LoVo (cell line): ENCODE measurements around the gene TP53BP1.

Experiments used
- DNase-seq: peaks from one replicate; pipeline ENCODE4 v3.0.0-alpha.2; 2016; ENCODE audit warnings: low spot score

TP53BP1 gene, protein sequence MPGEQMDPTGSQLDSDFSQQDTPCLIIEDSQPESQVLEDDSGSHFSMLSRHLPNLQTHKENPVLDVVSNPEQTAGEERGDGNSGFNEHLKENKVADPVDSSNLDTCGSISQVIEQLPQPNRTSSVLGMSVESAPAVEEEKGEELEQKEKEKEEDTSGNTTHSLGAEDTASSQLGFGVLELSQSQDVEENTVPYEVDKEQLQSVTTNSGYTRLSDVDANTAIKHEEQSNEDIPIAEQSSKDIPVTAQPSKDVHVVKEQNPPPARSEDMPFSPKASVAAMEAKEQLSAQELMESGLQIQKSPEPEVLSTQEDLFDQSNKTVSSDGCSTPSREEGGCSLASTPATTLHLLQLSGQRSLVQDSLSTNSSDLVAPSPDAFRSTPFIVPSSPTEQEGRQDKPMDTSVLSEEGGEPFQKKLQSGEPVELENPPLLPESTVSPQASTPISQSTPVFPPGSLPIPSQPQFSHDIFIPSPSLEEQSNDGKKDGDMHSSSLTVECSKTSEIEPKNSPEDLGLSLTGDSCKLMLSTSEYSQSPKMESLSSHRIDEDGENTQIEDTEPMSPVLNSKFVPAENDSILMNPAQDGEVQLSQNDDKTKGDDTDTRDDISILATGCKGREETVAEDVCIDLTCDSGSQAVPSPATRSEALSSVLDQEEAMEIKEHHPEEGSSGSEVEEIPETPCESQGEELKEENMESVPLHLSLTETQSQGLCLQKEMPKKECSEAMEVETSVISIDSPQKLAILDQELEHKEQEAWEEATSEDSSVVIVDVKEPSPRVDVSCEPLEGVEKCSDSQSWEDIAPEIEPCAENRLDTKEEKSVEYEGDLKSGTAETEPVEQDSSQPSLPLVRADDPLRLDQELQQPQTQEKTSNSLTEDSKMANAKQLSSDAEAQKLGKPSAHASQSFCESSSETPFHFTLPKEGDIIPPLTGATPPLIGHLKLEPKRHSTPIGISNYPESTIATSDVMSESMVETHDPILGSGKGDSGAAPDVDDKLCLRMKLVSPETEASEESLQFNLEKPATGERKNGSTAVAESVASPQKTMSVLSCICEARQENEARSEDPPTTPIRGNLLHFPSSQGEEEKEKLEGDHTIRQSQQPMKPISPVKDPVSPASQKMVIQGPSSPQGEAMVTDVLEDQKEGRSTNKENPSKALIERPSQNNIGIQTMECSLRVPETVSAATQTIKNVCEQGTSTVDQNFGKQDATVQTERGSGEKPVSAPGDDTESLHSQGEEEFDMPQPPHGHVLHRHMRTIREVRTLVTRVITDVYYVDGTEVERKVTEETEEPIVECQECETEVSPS (N-terminal part only)

DNA sequence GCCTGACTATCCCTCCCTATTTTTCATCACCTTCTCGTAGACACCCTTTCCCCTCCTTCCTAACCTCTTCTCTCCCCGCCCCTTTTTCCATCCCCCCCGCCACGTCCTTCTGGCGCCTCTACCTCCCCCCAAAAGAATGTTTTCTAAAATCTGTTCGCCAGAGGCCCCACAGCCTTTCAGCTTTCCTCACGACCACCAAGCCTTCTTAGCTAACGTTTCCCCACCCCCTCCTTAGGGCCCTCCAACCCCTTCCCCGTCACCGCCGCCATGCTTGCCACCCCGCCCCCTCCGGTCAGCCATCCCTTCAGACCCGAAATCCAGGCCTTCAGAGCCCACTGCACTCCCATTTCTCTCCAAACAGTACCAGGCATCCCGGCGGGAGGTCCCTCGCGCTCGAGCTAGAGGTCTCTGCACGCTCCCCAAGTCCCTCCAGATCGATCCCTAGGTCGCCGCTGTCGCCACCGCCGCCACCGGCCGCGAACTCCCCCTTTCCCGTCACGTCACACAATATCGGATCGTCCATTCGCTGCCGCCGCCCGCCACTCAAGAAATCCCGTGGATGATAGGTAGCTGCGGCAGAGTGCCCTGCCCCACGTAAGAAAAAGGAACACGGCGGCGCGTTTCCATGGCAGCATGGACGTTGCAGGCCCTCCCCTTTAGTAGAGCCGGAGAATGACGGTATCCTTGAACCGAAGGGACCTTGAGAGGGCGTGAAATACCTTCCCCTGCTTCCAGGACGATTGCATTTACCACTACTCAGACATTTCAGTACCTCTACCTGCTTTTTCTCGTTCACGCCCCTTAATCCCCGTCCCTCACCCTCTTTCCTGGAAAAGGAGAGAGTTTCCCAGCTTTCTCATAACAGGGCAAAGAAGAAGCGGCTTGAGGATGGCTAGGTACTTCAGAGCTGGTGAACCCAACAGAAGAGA lies at the start of gene TP53BP1:
Gene TP53BP1, minus strand, starts transcription at position 484 of the 929 bp plus-strand sequence. Its CDS starts 113 bp downstream, at position 371.
- peak; percentile 97 for DNase-seq

DNA sequence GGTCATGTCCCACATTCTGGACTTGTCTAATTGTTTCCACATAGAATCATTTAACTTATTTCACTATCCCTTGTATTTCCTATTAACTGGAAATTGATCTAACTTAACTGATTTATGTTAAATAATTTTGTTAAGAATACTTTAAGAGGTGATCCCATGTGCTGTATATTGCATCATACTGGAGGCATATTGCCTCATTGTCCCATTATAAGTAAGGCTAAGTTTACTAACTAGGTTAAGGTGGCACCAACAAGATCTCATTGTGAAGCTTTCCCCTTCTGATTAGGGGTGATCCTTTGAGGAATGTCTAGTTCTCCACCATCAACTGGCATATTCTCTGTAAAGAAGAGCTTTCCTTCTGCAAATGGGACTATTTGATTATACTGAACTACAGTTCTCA lies 48.8 kb upstream of the TP53BP1 start:
- no peak for DNase-seq

DNA sequence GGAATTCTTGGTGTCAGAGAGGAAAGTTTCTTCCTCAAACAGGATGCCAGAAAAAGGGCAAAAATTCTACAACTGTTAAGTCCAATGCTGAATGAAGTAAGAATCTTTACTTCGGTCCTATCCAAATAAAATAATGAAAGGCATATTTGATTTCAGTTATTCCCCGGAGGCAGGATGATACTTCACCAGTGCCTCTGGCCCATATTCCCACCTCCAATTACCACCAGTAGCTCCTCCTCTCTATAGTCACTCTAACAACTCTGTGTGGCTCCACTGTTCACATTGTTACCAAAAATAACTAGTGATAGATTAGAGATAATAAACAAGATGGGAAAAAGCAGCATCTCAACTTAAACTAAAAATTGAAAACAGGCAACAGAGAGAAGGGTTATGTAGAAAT lies 45.1 kb upstream of the TP53BP1 start:
- no peak for DNase-seq

DNA sequence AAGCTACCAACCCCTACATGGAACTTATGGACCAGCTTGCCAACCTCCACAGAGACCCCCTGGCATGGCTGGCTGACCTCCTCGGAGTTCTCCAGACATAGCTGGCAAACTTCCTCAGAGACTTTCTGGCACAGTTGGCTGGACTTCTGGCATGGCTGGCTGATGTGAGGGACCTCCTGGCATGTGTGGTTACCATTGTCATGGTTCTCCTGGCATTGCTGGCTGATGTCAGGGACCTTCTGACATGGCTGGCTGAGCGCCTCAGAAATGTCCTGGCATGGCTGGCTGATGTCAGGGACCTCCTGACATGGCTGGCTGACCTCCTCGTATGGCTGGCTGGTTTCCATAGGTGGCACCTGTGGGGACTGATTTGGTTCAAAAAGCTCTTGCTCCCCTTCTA lies 41.9 kb upstream of the TP53BP1 start:
- no peak for DNase-seq

DNA sequence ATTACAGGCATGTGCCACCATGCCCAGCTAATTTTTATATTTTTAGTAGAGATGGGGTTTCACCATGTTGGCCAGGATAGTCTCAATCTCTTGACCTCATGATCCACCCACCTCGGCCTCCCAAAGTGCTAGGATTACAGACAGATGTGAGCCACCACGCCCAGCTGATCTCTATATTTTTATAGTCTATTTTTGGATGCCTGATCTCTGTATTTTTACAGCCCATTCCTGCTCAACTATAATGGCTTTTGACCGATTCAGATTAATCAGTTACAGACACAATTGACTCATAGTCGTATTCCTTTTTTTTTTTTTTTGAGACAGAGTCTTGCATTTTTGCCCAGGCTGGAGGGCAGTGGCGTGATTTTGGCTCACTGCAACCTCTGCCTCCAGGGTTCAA lies 39.9 kb upstream of the TP53BP1 start:
- DNase-seq, result peak; percentile 12

DNA sequence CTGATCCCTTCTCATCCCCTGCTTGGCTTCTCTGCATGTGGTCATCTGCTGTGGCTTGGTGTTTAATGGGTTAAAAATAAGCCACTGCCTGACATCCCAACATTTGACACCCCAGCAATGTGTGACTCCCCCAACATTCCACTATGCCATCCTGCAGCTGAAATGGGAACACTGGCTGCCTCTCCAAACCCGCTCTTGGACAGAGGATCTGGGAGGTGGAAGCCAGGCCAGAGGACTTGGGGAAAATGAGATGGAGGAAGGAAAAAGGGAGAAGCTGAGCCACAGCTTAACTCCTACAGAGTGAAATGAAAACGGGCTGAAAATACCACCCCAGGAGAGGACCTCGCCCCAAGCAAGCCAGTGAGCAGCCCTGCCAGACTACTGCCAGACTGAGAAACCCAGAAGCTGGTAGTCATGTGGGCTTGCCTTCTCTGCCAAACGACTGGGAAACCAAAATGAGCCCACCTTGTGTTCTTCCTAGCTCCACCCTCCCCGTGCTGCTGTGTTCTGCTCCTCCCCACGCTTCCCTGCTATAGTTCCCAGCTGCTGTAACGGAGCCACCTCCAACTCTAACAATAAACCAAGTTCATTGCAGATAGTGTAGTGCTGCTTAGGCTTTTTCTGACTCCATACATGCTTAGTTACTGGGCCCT lies 38.2 kb upstream of the TP53BP1 start:
- no peak for DNase-seq

DNA sequence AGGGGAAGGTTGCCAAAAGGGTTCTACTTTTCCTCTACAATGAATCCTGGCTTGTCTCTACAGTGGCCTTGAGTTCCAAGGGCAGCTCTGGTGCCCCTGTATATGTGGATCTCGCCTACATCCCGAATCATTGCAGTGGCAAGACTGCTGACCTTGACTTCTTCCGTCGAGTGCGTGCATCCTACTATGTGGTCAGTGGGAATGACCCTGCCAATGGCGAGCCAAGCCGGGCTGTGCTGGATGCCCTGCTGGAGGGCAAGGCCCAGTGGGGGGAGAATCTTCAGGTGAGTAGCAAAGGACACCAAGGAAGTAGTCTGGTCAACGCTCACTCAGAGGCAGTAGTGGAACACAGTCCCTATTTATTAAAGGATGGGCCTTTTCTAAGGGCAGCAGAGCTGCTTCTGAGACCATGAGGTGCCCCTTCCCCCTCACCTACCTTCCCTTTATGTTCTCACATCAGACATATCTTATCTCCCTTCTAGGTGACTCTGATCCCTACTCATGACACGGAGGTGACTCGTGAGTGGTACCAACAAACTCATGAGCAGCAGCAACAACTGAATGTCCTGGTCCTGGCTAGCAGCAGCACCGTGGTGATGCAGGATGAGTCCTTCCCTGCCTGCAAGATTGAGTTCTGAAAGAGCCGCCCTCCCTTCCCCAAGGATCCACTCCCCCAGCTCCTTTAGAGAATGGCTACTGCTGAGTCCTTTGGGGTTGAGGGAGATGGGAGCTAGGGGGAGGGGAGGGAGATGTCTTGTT lies 36.8 kb upstream of the TP53BP1 start:
- no peak for DNase-seq

DNA sequence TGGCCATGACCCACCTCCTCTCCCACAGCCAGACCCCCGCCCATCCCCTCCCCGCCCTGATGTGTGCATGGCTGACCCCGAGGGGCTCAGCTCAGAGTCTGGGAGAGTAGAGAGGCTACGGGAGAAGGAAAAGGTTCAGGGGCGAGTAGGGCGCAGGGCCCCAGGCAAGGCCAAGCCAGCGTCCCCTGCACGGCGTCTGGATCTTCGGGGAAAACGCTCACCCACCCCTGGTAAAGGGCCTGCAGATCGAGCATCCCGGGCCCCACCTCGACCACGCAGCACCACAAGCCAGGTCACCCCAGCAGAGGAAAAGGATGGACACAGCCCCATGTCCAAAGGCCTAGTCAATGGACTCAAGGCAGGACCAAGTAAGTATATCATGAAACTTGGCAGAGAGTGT lies 36.2 kb upstream of the TP53BP1 start:
- DNase-seq, result no peak

DNA sequence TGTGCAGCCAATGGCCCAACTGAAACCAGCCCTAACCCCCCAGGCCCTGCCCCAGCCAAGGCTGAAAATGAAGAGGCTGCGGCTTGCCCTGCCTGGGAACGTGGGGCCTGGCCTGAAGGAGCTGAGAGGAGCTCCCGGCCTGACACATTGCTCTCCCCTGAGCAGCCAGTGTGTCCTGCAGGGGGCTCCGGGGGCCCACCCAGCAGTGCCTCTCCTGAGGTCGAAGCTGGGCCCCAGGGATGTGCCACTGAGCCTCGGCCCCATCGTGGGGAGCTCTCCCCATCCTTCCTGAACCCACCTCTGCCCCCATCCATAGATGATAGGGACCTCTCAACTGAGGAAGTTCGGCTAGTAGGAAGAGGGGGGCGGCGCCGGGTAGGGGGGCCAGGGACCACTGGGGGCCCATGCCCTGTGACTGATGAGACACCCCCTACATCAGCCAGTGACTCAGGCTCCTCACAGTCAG lies 35.6 kb upstream of the TP53BP1 start:
- no peak for DNase-seq

DNA sequence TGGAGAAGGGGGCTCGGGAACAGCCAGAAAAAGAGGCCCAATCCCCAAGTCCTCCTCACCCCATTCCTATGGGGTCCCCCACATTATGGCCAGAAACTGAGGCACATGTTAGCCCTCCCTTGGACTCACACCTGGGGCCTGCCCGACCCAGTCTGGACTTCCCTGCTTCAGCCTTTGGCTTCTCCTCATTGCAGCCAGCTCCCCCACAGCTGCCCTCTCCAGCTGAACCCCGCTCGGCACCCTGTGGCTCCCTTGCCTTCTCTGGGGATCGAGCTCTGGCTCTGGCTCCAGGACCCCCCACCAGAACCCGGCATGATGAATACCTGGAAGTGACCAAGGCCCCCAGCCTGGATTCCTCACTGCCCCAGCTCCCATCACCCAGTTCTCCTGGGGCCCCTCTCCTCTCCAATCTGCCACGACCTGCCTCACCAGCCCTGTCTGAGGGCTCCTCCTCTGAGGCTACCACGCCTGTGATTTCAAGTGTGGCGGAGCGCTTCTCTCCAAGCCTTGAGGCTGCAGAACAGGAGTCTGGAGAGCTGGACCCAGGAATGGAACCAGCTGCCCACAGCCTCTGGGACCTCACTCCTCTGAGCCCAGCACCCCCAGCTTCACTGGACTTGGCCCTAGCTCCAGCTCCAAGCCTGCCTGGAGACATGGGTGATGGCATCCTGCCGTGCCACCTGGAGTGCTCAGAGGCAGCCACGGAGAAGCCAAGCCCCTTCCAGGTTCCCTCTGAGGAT lies 35.0 kb upstream of the TP53BP1 start:
- no peak for DNase-seq

DNA sequence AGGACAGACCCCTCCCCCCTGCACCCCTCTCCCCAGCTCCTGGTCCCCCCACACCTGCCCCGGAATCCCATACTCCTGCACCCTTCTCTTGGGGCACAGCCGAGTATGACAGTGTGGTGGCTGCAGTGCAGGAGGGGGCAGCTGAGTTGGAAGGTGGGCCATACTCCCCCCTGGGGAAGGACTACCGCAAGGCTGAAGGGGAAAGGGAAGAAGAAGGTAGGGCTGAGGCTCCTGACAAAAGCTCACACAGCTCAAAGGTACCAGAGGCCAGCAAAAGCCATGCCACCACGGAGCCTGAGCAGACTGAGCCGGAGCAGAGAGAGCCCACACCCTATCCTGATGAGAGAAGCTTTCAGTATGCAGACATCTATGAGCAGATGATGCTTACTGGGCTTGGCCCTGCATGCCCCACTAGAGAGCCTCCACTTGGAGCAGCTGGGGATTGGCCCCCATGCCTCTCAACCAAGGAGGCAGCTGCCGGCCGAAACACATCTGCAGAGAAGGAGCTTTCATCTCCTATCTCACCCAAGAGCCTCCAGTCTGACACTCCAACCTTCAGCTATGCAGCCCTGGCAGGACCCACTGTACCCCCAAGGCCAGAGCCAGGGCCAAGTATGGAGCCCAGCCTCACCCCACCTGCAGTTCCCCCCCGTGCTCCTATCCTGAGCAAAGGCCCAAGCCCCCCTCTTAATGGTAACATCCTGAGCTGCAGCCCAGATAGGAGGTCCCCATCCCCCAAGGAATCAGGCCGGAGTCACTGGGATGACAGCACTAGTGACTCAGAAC lies 34.3 kb upstream of the TP53BP1 start:
- no peak for DNase-seq

DNA sequence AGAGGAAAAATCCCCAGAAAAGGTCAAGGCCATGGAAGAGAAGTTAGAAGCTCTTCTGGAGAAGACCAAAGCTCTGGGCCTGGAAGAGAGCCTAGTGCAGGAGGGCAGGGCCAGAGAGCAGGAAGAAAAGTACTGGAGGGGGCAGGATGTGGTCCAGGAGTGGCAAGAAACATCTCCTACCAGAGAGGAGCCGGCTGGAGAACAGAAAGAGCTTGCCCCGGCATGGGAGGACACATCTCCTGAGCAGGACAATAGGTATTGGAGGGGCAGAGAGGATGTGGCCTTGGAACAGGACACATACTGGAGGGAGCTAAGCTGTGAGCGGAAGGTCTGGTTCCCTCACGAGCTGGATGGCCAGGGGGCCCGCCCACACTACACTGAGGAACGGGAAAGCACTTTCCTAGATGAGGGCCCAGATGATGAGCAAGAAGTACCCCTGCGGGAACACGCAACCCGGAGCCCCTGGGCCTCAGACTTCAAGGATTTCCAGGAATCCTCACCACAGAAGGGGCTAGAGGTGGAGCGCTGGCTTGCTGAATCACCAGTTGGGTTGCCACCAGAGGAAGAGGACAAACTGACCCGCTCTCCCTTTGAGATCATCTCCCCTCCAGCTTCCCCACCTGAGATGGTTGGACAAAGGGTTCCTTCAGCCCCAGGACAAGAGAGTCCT lies 33.4 kb upstream of the TP53BP1 start:
- no peak for DNase-seq

DNA sequence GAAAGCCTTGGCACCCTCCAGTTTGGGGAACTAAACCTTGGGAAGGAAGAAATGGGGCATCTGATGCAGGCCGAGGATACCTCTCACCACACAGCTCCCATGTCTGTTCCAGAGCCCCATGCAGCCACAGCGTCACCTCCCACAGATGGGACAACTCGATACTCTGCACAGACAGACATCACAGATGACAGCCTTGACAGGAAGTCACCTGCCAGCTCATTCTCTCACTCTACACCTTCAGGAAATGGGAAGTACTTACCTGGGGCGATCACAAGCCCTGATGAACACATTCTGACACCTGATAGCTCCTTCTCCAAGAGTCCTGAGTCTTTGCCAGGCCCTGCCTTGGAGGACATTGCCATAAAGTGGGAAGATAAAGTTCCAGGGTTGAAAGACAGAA lies 32.2 kb upstream of the TP53BP1 start:
- no peak for DNase-seq

DNA sequence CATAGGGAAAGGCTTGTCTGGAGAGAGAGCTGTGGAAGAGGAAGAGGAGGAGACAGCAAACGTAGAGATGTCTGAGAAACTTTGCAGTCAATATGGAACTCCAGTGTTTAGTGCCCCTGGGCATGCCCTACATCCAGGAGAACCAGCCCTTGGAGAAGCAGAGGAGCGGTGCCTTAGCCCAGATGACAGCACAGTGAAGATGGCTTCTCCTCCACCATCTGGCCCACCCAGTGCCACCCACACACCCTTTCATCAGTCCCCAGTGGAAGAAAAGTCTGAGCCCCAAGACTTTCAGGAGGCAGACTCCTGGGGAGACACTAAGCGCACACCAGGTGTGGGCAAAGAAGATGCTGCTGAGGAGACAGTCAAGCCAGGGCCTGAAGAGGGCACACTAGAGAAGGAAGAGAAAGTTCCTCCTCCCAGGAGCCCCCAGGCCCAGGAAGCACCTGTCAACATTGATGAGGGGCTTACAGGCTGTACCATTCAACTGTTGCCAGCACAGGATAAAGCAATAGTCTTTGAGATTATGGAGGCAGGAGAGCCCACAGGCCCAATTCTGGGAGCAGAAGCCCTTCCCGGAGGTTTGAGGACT lies 31.4 kb upstream of the TP53BP1 start:
- DNase-seq, result no peak

DNA sequence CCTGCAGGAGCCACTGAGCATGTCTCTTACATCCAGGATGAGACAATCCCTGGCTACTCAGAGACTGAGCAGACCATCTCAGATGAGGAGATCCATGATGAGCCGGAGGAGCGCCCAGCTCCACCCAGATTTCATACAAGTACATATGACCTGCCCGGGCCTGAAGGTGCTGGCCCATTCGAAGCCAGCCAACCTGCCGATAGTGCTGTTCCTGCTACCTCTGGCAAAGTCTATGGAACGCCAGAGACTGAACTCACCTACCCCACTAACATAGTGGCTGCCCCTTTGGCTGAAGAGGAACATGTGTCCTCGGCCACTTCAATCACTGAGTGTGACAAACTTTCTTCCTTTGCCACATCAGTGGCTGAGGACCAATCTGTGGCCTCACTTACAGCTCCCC lies 30.7 kb upstream of the TP53BP1 start:
- no peak for DNase-seq

DNA sequence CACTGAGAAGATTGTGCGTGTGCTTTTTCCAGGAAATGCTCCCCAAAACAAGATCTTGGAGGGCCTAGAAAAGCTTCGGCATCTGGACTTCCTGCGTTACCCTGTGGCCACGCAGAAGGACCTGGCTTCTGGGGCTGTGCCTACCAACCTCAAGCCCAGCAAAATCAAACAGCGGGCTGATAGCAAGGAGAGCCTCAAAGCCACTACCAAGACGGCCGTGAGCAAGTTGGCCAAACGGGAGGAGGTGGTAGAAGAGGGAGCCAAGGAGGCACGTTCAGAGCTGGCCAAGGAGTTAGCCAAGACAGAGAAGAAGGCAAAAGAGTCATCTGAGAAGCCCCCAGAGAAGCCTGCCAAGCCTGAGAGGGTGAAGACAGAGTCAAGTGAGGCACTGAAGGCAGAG lies 29.3 kb upstream of the TP53BP1 start:
- no peak for DNase-seq

DNA sequence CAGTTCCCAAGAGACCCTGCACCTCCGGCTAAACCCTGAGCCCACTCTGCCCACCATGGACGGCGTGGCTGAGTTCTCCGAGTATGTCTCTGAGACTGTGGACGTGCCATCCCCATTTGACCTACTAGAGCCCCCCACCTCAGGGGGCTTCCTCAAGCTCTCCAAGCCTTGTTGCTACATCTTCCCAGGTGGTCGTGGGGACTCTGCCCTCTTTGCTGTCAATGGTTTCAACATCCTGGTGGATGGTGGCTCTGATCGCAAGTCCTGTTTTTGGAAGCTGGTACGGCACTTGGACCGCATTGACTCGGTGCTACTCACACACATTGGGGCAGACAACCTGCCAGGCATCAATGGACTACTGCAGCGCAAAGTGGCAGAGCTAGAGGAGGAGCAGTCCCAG lies 28.5 kb upstream of the TP53BP1 start:
- DNase-seq, result no peak
